GM11168 (cell line): ENCODE results near the gene MYBPC3.

ENCODE experiments used
- in situ Hi-C: fragments of 300-500 bp; cut with MboI; formaldehyde crosslinking; loops from one replicate; pipeline ENCODE4 v1.12.0; 2022; ENCODE audit warnings: low sequenced_read_pairs; ENCODE audit not compliant: unreplicated experiment

The MYBPC3 gene

DNA sequence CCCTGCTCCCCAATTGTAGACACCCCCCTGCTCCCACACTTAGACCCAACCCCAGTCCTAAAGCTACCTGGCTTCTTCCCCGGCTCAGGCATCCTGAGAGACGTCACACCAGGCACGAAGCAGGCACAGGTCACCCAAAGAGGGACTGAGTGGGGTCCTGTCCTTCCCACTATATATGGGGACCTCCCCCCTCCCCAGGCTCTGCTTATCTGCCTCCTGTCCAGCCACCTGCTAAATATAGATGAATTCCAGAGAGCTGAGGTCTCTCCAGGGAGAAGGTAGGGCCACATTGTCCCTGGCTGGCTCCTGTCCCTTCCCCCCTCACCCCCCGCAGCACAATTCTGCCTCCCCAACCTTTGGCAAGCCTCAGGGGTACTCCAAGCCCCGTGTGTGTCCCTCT is at the start of gene MYBPC3:
MYBPC3 (minus strand) TSS at position 147 of the 400 bp plus-strand sequence; CDS start at position 92, 55 bp downstream.
- in situ Hi-C loops, result no loop called here

DNA sequence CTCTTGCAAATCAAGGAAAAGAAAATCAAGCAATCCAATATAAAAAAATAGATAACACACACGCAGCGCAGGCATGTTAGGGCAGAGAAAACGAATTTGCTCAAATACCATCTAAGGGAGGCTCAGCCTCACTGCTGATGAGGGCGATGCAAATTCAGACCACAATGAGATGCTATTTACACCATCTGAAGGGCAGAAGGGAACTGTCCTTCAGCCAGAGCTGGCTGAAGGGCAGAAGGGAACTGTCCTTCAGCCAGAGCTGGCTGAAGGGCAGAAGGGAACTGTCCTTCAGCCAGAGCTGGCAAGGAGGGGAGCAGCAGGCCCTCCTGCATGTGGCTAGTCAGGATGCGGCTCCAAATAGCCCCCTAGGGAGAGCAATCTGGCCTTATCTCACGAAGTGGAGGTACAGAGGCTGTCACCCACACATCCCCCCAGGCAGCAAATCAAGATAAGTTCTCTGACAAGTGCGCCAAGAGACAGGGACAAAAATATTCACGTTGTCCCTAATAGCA is 48.3 kb upstream of the MYBPC3 start:
- in situ Hi-C loops, result no loop called here

DNA sequence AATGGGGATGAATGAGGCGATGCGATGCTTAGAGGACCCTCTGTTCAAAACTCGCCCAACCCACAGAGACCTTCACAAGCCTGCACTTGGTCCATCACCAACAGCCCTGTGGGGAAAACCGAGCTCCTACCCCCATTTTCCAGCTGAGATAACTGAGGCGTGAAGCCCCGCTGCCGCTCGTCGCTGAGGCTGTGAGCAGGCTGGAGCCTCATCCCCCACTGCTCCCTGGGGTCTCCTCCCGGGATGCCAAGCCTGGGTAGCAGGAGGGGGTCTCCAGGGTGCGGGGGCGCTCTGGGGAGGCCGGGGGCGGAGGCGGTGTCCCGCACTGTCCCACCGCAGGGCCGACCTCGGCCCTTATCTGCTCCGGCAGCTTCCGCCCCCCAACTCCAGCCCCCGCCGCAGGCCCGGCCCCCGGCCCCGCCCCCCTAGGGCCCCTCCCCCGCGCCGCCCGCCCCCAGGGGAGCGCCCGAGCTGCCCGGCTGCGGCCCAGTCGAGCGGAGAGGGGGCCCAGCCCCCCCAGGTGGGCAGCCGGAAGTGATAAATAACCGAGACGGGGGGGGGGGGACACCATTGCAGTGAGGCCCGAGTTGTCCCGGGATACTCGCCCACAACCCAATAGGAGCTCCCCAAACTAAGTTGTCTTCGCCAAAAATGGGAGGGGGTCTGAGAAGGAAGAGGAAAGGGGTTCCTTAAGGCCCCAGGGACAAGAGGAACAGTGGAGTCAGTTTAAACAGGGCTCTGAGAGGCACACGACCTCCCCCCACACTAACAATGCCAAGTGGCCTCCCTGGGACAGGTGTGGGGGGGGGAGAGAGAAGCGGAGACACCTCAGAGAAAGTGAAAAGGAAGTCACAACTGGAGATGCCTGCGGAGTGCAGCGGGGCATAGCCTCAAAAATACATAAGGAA is 47.6 kb upstream of the MYBPC3 start:
- in situ Hi-C loops, result no loop called here

DNA sequence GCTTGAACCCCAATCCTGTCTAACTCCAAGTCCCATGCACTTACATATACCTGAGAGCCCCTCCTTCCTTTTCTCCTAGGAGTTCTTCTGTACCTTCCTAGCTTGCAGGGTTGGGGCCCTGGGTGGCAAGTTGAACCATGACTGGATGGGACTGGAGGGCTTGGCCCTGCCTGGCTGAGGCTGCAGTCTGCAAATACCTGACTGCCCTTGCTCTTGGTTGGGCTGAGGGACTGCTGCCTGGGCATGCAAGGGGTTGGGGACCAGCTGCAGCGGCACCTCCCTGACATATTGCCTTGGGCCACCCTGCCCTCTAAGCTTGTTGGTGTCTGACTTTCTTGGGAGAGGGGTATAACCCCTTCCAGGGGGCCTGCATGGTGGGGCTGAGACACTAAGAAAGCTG is 46.0 kb upstream of the MYBPC3 start:
- in situ Hi-C loops, result no loop called here

DNA sequence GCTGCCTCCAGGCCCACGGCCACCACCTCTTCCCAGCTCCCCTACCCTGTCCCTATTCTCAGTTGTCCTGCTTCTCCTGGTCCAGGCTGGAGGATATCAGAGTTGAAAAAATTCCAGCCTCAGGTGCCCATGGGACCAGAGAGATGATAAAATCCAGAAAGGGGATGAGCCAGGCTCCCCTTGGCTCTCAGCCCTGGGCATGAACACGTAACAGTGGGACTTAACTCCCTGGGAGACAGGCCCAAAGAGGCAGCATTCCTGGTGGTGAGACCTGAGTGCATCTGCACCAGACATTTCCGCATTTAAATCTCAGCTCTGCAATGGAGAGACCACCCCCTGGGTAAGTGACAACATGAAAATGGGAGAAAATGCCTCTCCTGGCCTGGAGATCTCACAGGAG is 45.5 kb upstream of the MYBPC3 start:
- in situ Hi-C loops, result no loop called here

- in situ Hi-C loops, result no loop called here
These were observed 43.5 kb upstream of the MYBPC3 start for GRCh38 chr11:47396049-47396320.

DNA sequence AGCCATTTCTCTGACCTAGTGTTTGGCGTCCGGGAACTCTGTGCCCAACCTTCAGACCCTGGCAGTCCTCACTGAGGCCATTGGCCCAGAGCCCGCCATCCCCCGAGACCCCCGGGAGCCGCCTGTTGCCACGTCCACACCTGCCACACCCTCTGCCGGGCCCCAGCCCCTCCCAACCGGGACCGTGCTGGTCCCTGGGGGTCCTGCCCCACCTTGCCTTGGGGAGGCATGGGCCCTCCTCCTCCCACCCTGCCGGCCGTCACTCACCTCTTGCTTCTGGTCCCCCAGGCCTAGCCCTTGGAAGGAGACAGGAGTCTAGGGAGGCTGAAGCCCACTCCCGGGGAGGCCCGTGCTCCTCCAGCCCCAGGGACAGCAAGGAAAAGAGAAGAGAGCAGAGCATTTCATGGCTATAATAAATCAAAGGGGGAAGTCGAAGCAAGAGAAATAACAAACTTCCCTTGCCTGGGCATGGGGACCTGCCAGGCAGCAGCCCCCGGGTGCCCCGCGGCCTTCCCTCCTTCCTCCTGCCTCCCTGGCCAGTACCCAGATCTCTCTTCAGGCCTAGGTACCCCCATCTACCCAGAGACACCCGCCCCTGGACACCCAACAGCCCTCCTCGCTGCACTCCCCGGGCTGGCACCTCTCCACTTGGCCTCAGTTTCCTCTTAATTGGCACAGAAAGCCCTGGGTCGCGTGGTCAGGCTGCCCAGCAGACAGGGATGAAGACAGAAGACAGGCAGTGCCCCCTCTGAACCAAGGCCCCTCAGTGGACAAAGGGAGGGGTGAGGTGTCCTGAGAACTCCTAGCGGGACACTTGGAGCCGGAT is 42.9 kb upstream of the MYBPC3 start:
- in situ Hi-C loops, result no loop called here

DNA sequence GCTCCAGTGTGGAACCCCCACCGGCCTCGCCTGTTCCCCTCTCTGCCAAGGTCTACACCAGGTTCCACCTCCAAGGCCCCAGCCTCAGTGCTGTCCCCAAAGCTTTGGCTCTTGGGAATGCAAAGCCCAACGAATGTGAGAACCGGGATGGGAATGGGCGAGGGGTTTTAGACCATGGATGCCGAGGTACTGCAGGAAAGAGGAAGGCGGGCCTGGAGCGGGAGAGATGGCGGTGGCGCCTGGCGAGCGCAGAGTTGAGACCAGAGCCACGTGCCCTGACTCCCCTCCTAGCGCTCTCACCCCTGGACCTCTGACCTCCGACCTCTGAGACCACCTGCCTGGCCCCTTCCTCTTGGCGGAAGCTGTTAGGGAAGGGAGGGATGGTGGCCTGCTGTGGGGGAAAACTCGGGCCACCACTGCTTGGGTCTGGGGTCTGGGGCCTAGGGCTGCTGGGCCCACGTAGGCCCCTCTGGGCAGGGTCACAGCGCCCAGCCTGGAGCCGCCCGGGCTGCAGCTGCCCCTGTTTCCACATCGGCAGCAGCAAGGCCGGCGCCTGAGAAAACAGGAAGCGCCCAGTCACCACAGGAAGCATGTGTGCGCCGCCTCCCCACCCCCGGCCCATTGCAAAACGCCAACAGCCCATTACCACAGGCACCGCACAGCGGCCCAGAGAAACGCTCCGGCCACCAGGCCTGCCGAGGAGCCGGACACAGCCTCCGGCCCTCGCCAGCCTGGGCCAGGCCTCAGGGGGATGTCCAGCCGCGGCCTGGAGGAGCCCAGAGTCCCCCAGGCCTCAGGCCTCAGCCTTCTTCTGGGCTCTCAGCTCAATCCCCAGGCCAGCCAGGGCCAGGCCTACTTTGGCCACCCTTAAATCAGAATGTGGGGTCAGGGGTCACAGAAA is 42.1 kb upstream of the MYBPC3 start:
- in situ Hi-C loops, result no loop called here

DNA sequence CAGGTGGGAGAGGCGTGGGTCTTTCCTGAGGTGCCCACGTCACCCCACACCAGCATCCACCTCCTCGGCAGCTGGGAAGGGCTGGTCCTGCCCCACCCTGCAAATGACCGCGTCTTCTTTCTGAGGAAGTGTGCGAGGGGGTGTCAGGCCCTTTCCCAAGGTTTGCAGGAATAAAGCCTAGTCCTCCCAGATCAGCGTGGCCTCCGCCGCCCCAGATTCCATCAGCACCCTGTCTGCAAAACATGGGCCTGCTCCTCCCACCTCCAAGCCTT is 41.5 kb upstream of the MYBPC3 start:
- in situ Hi-C loops, result no loop called here

DNA sequence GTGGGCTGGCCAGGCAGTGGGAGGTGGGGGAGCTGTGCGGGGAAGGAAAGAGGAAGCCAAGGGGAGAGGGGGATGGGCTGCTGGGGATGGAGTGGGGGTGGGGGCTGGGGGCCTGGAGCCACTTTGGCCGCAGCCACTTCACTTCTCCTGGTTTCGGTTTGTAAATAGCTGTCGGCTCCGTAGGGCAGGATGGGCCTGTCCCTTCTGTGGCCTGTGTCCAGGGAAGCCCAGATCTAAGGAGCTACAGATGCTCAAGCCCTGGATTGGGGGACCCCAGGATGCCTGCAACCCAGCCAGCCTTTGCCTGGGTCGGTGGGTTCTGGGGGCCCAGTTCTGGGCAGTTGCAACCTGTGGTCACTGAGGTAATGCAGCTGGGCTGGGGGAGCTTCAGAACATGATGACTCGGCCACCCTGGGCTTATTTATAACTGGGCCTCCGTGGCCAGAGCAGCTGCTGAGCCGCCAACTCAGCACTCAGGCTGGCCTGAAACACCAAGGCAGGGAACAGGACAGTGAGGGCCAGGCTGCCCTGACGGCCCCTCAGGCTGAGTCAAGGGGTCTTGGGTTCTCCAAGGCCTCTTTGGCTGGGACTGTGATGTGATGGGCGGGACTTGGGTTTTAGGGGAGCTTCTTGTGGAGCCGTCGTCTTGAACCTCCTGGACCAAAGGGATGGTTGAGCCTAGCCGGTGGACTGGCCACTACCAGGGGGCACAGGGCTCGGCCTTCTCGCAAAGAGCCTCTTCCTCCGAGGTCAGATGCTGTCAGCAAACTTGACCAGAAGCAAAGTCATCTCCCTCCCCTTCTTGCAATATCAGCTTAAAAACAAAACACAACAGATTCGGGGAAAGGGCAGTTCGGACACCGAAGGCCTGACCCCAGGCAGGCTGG is 40.9 kb upstream of the MYBPC3 start:
- in situ Hi-C loops, result no loop called here

- in situ Hi-C loops, result no loop called here
These were observed 40.2 kb upstream of the MYBPC3 start for GRCh38 chr11:47392546-47393162.

GRCh38 chr11:47391711-47392432 is 39.4 kb upstream of the MYBPC3 start:
- in situ Hi-C loops, result no loop called here

GRCh38 chr11:47391077-47391583 is 38.6 kb upstream of the MYBPC3 start:
- in situ Hi-C loops, result no loop called here

GRCh38 chr11:47390422-47390760 is 37.9 kb upstream of the MYBPC3 start:
- in situ Hi-C loops, result no loop called here

DNA sequence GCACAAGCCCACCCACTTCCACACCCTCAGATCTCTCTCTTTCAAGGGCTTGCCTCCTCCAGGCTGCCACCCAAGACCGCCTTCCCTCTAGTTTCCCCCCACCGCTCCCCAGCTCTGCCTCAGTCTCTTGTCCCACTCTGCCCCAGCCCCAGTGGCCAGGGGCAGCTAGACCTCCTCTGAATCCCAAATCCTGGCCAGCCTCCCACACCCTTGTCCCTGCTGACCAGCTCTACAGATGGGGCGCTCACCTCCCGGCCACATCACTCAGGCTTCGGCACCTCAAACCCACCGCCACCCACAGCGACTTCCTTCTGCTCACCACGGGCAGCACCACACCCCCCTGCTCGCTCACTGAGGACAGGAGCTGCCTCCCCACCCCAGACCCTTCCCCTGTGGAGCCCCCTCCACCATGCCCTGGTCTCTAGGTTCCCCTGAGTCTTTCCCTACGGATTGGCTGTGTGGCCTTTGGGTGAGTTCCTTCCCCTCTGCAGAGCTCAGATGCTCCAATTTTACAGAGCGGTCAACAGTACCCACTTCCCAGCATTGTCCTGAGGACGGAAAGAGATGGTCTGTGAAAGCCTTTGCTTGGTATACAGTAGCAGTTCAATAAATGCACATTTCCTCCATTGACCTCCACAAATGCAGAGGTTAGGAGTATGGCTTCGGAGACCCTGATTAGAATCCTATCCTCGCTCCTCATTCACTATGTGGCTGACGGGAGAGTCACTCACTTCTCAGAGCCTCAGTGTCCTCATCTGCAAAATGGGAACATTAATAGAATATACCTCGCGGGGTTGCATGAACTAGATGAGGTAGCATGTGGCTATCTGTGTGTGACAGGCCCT is 37.3 kb upstream of the MYBPC3 start:
- in situ Hi-C loops, result no loop called here

DNA sequence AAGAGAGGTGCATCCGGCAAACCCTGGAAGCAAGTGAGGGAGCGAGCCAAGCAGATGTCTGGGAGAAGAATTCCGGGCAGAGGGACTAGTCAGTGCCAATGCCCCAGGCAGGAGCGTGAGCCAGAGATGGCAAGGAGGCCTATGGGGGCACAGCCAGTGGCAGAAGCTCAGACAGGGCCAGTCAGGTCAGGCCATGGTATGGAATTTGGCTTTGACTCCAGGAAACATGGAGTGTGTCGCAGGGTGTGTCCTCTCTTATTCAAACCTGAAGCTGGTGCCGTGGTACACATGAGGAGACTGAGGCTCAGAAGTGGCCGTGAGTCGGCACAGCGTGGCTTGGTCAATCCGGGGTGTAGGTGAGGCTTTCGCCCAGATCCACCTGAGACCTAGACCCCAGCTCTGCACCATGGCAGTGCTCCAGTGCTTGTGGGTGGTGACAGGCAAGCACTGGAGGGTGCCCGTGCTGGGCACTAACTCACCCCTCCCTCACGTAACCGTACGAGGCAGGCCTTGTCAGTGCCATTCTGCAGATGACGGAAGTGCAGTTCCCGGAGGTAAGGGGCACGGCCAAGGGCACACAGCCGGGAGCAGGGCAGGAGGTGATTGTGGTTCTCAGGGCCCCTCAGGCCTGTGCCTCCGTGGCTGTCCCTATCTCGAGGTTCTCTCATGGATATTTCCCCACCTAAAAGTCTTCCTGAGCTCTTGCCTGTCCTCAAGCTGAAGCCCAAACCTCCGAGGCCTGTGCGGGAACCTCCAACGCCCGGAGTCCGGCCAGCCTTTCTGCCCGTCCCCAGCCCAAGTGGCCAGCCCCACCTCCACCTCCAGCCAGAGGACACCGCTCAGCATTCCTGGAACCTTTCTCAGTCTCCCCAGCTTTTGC is 36.4 kb upstream of the MYBPC3 start:
- in situ Hi-C loops, result no loop called here
